ENCODE measurements around the gene COL23A1.

The COL23A1 gene

DNA sequence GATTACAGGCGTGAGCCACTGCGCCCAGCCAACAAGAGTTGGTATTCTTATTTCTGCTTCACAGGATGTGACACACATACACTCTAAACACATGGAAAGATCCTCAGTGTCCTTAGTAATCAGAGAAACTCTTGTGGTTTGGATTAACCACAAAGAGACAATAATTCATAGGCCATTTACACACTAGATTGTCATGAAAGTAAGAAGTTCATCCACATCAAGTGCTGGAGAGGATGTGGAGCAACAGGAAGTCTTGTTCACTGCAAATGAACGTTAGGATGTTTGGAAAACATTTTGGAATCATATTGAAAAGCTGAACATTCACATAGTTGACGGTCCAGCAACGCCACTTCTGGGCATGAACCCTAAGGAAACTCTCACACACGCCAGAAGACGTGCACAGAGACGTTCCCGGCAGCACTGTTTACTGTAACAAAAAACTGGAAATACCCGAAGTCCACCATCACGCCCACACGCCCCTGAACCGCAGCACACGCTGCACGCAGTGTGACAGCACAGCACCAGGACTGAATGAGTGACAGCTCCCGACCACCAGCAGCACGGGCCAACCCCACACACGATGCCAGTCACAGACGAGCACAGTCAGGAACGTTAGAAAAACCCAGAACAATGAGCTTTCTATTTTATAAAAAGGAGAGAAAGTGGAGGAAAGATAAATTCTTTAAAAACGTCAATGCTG, 87.6 kb downstream of the COL23A1 start:
- Histone ChIP-seq H3K4me1 (ENCODE audit: control insufficient read depth, low read depth, low read length) (no peaks in the 10 kb centered on the region), H3K27ac (ENCODE audit: low read depth, low read length) (no peak overlapping the region), H3K9ac (ENCODE audit: low read length) (no peak overlapping the region), H3K36me3 (ENCODE audit: control insufficient read depth, insufficient read depth, low read length) (no peaks in the 10 kb centered on the region), H3K18ac (ENCODE audit: low read length) (no peak overlapping the region), H3K79me1 (ENCODE audit: low read length) (no peaks in the 10 kb centered on the region), H3K56ac (ENCODE audit: low read length) (no peak overlapping the region), H2BK120ac (ENCODE audit: low read depth, low read length) (no peak overlapping the region), H3K4ac (ENCODE audit: low read depth, low read length) (no peak overlapping the region), H3K4me3 (ENCODE audit: low read length) (no peak overlapping the region), H3K79me2 (ENCODE audit: control insufficient read depth, insufficient read depth, low read length) (no peaks in the 10 kb centered on the region), H3K4me2 (ENCODE audit: low read length) (no peak overlapping the region), H3K23ac (ENCODE audit: low read length) (no peak overlapping the region), H4K8ac (ENCODE audit: low read depth, low read length) (no peak overlapping the region), H2AK5ac (ENCODE audit: low read length) (no peak overlapping the region), H3K27me3 (ENCODE audit: insufficient read depth, low read length, poor library complexity) (no peaks in the 10 kb centered on the region), H4K5ac (ENCODE audit: low read length) (no peak overlapping the region), H2BK15ac (replicated peaks; ENCODE audit: low read depth) (no peak overlapping the region), H2BK5ac (ENCODE audit: low read length) (no peak overlapping the region)
- DNase-seq: no peak
- WGBS (ENCODE audit: extremely low coverage, insufficient coverage, low lambda C conversion rate): no CpG with 5 or more reads among the region's 21 CpGs

DNA sequence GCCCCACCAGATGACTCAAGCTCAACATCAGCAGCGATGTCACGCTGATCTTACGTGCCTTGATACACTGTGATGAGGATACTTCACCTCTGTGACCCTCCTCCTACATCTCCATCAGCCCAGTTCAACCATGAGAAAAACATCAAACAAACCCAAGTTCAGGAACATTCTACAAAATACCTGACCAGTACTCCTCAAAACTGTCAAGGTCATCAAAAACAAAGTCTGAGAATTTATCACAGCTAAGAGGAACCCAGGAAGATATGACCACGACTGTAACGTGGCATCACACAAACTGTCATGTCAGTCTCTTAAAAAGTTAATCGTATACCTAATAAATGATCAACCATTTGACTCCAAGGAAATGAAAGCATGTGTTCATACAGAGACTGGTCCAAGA, 90.8 kb downstream of the COL23A1 start:
- H3K79me2 ChIP-seq (ENCODE audit: control insufficient read depth, insufficient read depth, low read length): no peaks in the 10 kb centered on the region
- H2BK15ac ChIP-seq (replicated peaks; ENCODE audit: low read depth): no peak overlapping the region
- no peak overlapping the region for H2BK5ac ChIP-seq (ENCODE audit: low read length)
- H3K79me1 ChIP-seq (ENCODE audit: low read length): peaks cover 1% of the 10 kb centered on the region
- H3K27me3 ChIP-seq (ENCODE audit: insufficient read depth, low read length, poor library complexity): no peaks in the 10 kb centered on the region
- H3K4me3 ChIP-seq (ENCODE audit: low read length): no peak overlapping the region
- H3K18ac ChIP-seq (ENCODE audit: low read length): no peak overlapping the region
- no peak overlapping the region for H3K9ac ChIP-seq (ENCODE audit: low read length)
- no peak overlapping the region for H2BK120ac ChIP-seq (ENCODE audit: low read depth, low read length)
- no peak overlapping the region for H3K4ac ChIP-seq (ENCODE audit: low read depth, low read length)
- H4K5ac ChIP-seq (ENCODE audit: low read length): no peak overlapping the region
- no peak overlapping the region for H3K56ac ChIP-seq (ENCODE audit: low read length)
- no peak for DNase-seq
- no peak overlapping the region for H3K23ac ChIP-seq (ENCODE audit: low read length)
- H3K4me1 ChIP-seq (ENCODE audit: control insufficient read depth, low read depth, low read length): no peaks in the 10 kb centered on the region
- no peak overlapping the region for H3K27ac ChIP-seq (ENCODE audit: low read depth, low read length)
- no peak overlapping the region for H3K4me2 ChIP-seq (ENCODE audit: low read length)
- H2AK5ac ChIP-seq (ENCODE audit: low read length): no peak overlapping the region
- H4K8ac ChIP-seq (ENCODE audit: low read depth, low read length): no peak overlapping the region
- no CpG with 5 or more reads among the region's 6 CpGs for WGBS (ENCODE audit: extremely low coverage, insufficient coverage, low lambda C conversion rate)
- H3K36me3 ChIP-seq (ENCODE audit: control insufficient read depth, insufficient read depth, low read length): no peaks in the 10 kb centered on the region

DNA sequence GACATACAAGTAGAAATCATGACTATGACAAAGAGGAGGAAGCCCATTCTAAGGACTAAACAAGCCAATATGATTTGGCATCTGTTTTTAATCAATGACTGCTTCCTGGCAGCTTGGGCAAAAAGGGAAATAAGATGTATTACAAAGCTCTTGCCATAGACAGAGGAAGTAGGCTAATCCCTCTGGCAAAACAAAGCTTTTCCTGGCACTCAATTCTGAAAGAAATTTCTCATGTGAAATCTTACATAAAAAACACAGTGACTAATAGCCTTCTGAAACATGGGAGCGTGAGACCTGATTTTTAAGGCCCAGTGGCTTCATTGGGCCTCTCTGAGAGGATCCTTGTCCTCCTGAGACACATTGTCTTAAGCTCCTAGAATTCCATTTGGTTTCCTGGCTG, 93.6 kb downstream of the COL23A1 start:
- H3K56ac ChIP-seq (ENCODE audit: low read length): no peak overlapping the region
- H4K8ac ChIP-seq (ENCODE audit: low read depth, low read length): no peak overlapping the region
- no peaks in the 10 kb centered on the region for H3K27me3 ChIP-seq (ENCODE audit: insufficient read depth, low read length, poor library complexity)
- no CpG with 5 or more reads among the region's 1 CpG for WGBS (ENCODE audit: extremely low coverage, insufficient coverage, low lambda C conversion rate)
- H3K27ac ChIP-seq (ENCODE audit: low read depth, low read length): no peak overlapping the region
- H3K4ac ChIP-seq (ENCODE audit: low read depth, low read length): no peak overlapping the region
- no peak overlapping the region for H4K5ac ChIP-seq (ENCODE audit: low read length)
- no peaks in the 10 kb centered on the region for H3K36me3 ChIP-seq (ENCODE audit: control insufficient read depth, insufficient read depth, low read length)
- no peak overlapping the region for H2BK120ac ChIP-seq (ENCODE audit: low read depth, low read length)
- no peak overlapping the region for H3K9ac ChIP-seq (ENCODE audit: low read length)
- no peak overlapping the region for H3K18ac ChIP-seq (ENCODE audit: low read length)
- no peak overlapping the region for H3K4me3 ChIP-seq (ENCODE audit: low read length)
- no peak overlapping the region for H2AK5ac ChIP-seq (ENCODE audit: low read length)
- DNase-seq: no peak
- no peaks in the 10 kb centered on the region for H3K79me2 ChIP-seq (ENCODE audit: control insufficient read depth, insufficient read depth, low read length)
- H2BK5ac ChIP-seq (ENCODE audit: low read length): no peak overlapping the region
- peaks cover 1% of the 10 kb centered on the region for H3K79me1 ChIP-seq (ENCODE audit: low read length)
- no peak overlapping the region for H3K23ac ChIP-seq (ENCODE audit: low read length)
- no peak overlapping the region for H3K4me2 ChIP-seq (ENCODE audit: low read length)
- H2BK15ac ChIP-seq (replicated peaks; ENCODE audit: low read depth): no peak overlapping the region
- H3K4me1 ChIP-seq (ENCODE audit: control insufficient read depth, low read depth, low read length): no peaks in the 10 kb centered on the region

DNA sequence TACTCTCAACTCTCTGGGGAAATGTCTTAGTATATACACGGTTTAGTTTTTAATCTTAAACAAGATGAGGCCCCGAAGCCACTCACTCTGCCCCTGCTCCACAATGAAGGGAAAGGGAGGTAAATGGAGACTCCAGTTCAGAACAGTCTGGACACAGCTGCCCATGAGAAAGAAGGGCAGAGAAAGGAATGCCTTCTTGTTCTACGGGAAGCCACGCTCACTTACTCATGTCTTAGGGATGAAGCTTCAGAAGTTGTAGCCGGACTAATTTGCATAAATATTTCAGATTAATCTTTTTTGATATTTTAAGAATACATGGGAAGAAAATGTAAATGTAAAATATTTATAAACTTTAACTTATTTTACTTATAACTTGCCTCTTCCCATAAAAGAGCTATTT, 94.0 kb downstream of the COL23A1 start:
- H4K8ac ChIP-seq (ENCODE audit: low read depth, low read length): no peak overlapping the region
- no peak for DNase-seq
- no peak overlapping the region for H3K27ac ChIP-seq (ENCODE audit: low read depth, low read length)
- H3K9ac ChIP-seq (ENCODE audit: low read length): no peak overlapping the region
- no peak overlapping the region for H4K5ac ChIP-seq (ENCODE audit: low read length)
- no CpG with 5 or more reads among the region's 5 CpGs for WGBS (ENCODE audit: extremely low coverage, insufficient coverage, low lambda C conversion rate)
- H3K79me1 ChIP-seq (ENCODE audit: low read length): peaks cover 1% of the 10 kb centered on the region
- no peaks in the 10 kb centered on the region for H3K27me3 ChIP-seq (ENCODE audit: insufficient read depth, low read length, poor library complexity)
- H3K4me3 ChIP-seq (ENCODE audit: low read length): no peak overlapping the region
- no peak overlapping the region for H2BK5ac ChIP-seq (ENCODE audit: low read length)
- no peak overlapping the region for H2AK5ac ChIP-seq (ENCODE audit: low read length)
- H2BK15ac ChIP-seq (replicated peaks; ENCODE audit: low read depth): no peak overlapping the region
- no peak overlapping the region for H3K18ac ChIP-seq (ENCODE audit: low read length)
- no peak overlapping the region for H3K23ac ChIP-seq (ENCODE audit: low read length)
- H3K4ac ChIP-seq (ENCODE audit: low read depth, low read length): no peak overlapping the region
- H3K56ac ChIP-seq (ENCODE audit: low read length): no peak overlapping the region
- H2BK120ac ChIP-seq (ENCODE audit: low read depth, low read length): no peak overlapping the region
- no peaks in the 10 kb centered on the region for H3K79me2 ChIP-seq (ENCODE audit: control insufficient read depth, insufficient read depth, low read length)
- H3K36me3 ChIP-seq (ENCODE audit: control insufficient read depth, insufficient read depth, low read length): no peaks in the 10 kb centered on the region
- H3K4me1 ChIP-seq (ENCODE audit: control insufficient read depth, low read depth, low read length): no peaks in the 10 kb centered on the region
- H3K4me2 ChIP-seq (ENCODE audit: low read length): no peak overlapping the region

DNA sequence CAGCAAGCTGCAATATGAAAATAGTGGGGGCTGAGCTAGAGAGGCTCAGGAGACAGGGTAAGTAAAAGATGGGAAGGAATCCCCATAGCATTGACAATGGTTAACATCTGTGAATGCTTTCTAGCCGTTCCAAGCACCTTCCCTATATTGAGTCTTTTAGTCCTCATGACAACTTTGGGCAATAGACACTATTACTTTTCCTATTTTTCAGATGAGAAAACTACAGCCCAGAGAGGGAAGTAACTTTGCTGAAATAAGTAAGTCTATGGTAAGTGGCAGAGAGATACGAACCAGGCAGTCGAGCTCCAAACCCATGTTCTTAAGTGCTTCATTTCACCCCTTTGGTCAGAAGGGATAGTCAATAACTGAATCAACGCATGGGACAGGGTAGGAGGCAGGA, 94.5 kb downstream of the COL23A1 start:
- no peaks in the 10 kb centered on the region for H3K36me3 ChIP-seq (ENCODE audit: control insufficient read depth, insufficient read depth, low read length)
- H2BK15ac ChIP-seq (replicated peaks; ENCODE audit: low read depth): no peak overlapping the region
- H3K79me2 ChIP-seq (ENCODE audit: control insufficient read depth, insufficient read depth, low read length): no peaks in the 10 kb centered on the region
- no peak overlapping the region for H3K4me3 ChIP-seq (ENCODE audit: low read length)
- no peak overlapping the region for H2AK5ac ChIP-seq (ENCODE audit: low read length)
- no peak for DNase-seq
- H4K5ac ChIP-seq (ENCODE audit: low read length): no peak overlapping the region
- H2BK120ac ChIP-seq (ENCODE audit: low read depth, low read length): no peak overlapping the region
- H3K56ac ChIP-seq (ENCODE audit: low read length): no peak overlapping the region
- H3K79me1 ChIP-seq (ENCODE audit: low read length): peaks cover 1% of the 10 kb centered on the region
- no peak overlapping the region for H3K9ac ChIP-seq (ENCODE audit: low read length)
- WGBS (ENCODE audit: extremely low coverage, insufficient coverage, low lambda C conversion rate): no CpG with 5 or more reads among the region's 4 CpGs
- no peak overlapping the region for H3K18ac ChIP-seq (ENCODE audit: low read length)
- H3K4ac ChIP-seq (ENCODE audit: low read depth, low read length): no peak overlapping the region
- H4K8ac ChIP-seq (ENCODE audit: low read depth, low read length): no peak overlapping the region
- H3K27me3 ChIP-seq (ENCODE audit: insufficient read depth, low read length, poor library complexity): no peaks in the 10 kb centered on the region
- H3K4me2 ChIP-seq (ENCODE audit: low read length): no peak overlapping the region
- no peak overlapping the region for H2BK5ac ChIP-seq (ENCODE audit: low read length)
- H3K23ac ChIP-seq (ENCODE audit: low read length): no peak overlapping the region
- no peaks in the 10 kb centered on the region for H3K4me1 ChIP-seq (ENCODE audit: control insufficient read depth, low read depth, low read length)
- H3K27ac ChIP-seq (ENCODE audit: low read depth, low read length): no peak overlapping the region

DNA sequence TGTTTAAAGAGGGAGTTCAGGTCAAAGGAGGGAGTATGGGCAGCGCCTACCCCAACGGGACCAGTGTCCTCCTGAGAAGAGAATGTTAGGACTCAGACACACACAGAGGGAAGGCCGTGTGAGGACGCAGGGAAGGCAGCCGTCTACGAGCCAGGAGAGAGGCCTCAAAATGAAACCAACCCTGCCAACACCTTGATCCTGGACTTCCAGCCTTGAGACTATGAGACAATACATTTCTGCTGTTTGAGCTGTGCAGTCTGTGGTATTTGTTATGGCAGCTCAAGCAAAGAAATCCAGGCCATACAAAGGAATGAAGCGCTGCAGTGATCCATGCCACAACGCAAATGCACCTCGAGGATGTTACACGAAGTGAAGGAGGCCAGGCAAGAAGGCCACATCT, 97.9 kb downstream of the COL23A1 start:
- H3K4me1 ChIP-seq (ENCODE audit: control insufficient read depth, low read depth, low read length): peaks cover 2% of the 10 kb centered on the region
- H3K4me3 ChIP-seq (ENCODE audit: low read length): no peak overlapping the region
- no peak overlapping the region for H3K4ac ChIP-seq (ENCODE audit: low read depth, low read length)
- H2BK5ac ChIP-seq (ENCODE audit: low read length): no peak overlapping the region
- no peak overlapping the region for H4K5ac ChIP-seq (ENCODE audit: low read length)
- H2BK15ac ChIP-seq (replicated peaks; ENCODE audit: low read depth): no peak overlapping the region
- no peaks in the 10 kb centered on the region for H3K79me2 ChIP-seq (ENCODE audit: control insufficient read depth, insufficient read depth, low read length)
- H3K27me3 ChIP-seq (ENCODE audit: insufficient read depth, low read length, poor library complexity): no peaks in the 10 kb centered on the region
- H3K36me3 ChIP-seq (ENCODE audit: control insufficient read depth, insufficient read depth, low read length): no peaks in the 10 kb centered on the region
- no peak overlapping the region for H2BK120ac ChIP-seq (ENCODE audit: low read depth, low read length)
- no peak overlapping the region for H3K4me2 ChIP-seq (ENCODE audit: low read length)
- no peak overlapping the region for H3K9ac ChIP-seq (ENCODE audit: low read length)
- no peak overlapping the region for H4K8ac ChIP-seq (ENCODE audit: low read depth, low read length)
- no CpG with 5 or more reads among the region's 10 CpGs for WGBS (ENCODE audit: extremely low coverage, insufficient coverage, low lambda C conversion rate)
- no peak for DNase-seq
- H3K56ac ChIP-seq (ENCODE audit: low read length): no peak overlapping the region
- H3K79me1 ChIP-seq (ENCODE audit: low read length): peaks cover 1% of the 10 kb centered on the region
- no peak overlapping the region for H3K27ac ChIP-seq (ENCODE audit: low read depth, low read length)
- H2AK5ac ChIP-seq (ENCODE audit: low read length): no peak overlapping the region
- no peak overlapping the region for H3K18ac ChIP-seq (ENCODE audit: low read length)
- no peak overlapping the region for H3K23ac ChIP-seq (ENCODE audit: low read length)

All from mesendoderm (in vitro differentiated cells).